Liver (tissue), 9 donors: ENCODE measurements around the gene CELF1. TPM values are rescaled to one million over a fixed set of nuclear protein-coding genes. Genes with fewer than 3 reads are reported as not detected.
"Not testable (repeated sequence)": the region's sequence is repeated elsewhere in the genome, so short reads cannot be mapped to it uniquely, and the experiment has no call there.

Experiments
- DNase-seq: peaks from one replicate; pipeline ENCODE4 v3.0.0-alpha.2; 2017; ENCODE audit warnings: low spot score
- H3K27ac ChIP-seq, 2 donors: one replicate each; pipeline ENCODE4 v1.7.0; 2013; ENCODE audit warnings: inconsistent platforms in 2 of 2, low read length in 2 of 2, control low read depth in 1 of 2, low read depth in 1 of 2, mild to moderate bottlenecking in 1 of 2
- H3K27me3 ChIP-seq, 4 donors: one replicate each; pipeline versions ENCODE4 v1.6.1 to v1.7.0; 2013; ENCODE audit warnings: low read length in 3 of 4, inconsistent platforms in 1 of 4, mild to moderate bottlenecking in 1 of 4, moderate library complexity in 1 of 4; ENCODE audit not compliant: control insufficient read depth in 4 of 4, insufficient read depth in 4 of 4
- H3K36me3 ChIP-seq, 4 donors: one replicate each; pipeline versions ENCODE4 v1.6.1 to v1.7.0; 2013; ENCODE audit warnings: low read length in 3 of 4, mild to moderate bottlenecking in 3 of 4, low read depth in 1 of 4, moderate library complexity in 1 of 4; ENCODE audit not compliant: control insufficient read depth in 4 of 4, insufficient read depth in 3 of 4
- H3K4me1 ChIP-seq, 4 donors: one replicate each; pipeline versions ENCODE4 v1.6.1 to v1.7.0; 2013; ENCODE audit warnings: low read length in 3 of 4, mild to moderate bottlenecking in 3 of 4, moderate library complexity in 1 of 4; ENCODE audit not compliant: control insufficient read depth in 4 of 4, insufficient read depth in 4 of 4
- H3K4me3 ChIP-seq, 3 donors: one replicate each; pipeline versions ENCODE4 v1.6.1 to v1.7.0; 2013; ENCODE audit warnings: low read length in 3 of 3, control low read depth in 1 of 3, low read depth in 1 of 3, mild to moderate bottlenecking in 1 of 3
- H3K9ac ChIP-seq, 2 donors: one replicate each; pipeline ENCODE4 v1.7.0; 2013; ENCODE audit warnings: low read length in 2 of 2, mild to moderate bottlenecking in 2 of 2, moderate library complexity in 2 of 2, control low read depth in 1 of 2, low read depth in 1 of 2
- H3K9me3 ChIP-seq, 4 donors: one replicate each; pipeline versions ENCODE4 v1.6.1 to v1.7.0; 2013; ENCODE audit warnings: low read length in 3 of 4; ENCODE audit not compliant: control insufficient read depth in 4 of 4
- FOXA1 ChIP-seq: IDR thresholded peaks from 2 replicates; pipeline ENCODE4 v1.6.1; 2016; ENCODE audit warnings: antibody characterized with exemption
- FOXA2 ChIP-seq: IDR thresholded peaks from 2 replicates; pipeline ENCODE4 v1.6.1; 2016; ENCODE audit warnings: antibody characterized with exemption
- GABPA ChIP-seq, 2 donors: IDR thresholded peaks in 1 of 2; conservative IDR thresholded peaks in 1 of 2; 2 replicates each; pipeline ENCODE4 v1.6.1; 2016; ENCODE audit warnings: antibody characterized with exemption in 2 of 2, mild to moderate bottlenecking in 1 of 2, moderate library complexity in 1 of 2
- HNF4A ChIP-seq, 2 donors: conservative IDR thresholded peaks; 2 replicates each; pipeline ENCODE4 v1.6.1; 2016; ENCODE audit warnings: antibody characterized with exemption in 2 of 2, mild to moderate bottlenecking in 2 of 2
- JUND ChIP-seq, 2 donors: IDR thresholded peaks; 2 replicates each; pipeline ENCODE4 v1.6.1; 2016; ENCODE audit warnings: antibody characterized with exemption in 2 of 2
- RAD21 ChIP-seq, 2 donors: IDR thresholded peaks; 2 replicates each; pipeline ENCODE4 v1.6.1; 2016; ENCODE audit warnings: antibody characterized with exemption in 2 of 2, mild to moderate bottlenecking in 2 of 2
- SP1 ChIP-seq: IDR thresholded peaks from 2 replicates; pipeline ENCODE4 v1.6.1; 2018; ENCODE audit warnings: antibody characterized with exemption, mild to moderate bottlenecking
- TAF1 ChIP-seq: conservative IDR thresholded peaks from 2 replicates; pipeline ENCODE4 v1.6.1; 2016; ENCODE audit warnings: antibody characterized with exemption, mild to moderate bottlenecking
- YY1 ChIP-seq: IDR thresholded peaks from 2 replicates; pipeline ENCODE4 v1.6.1; 2016; ENCODE audit warnings: antibody characterized with exemption, mild to moderate bottlenecking
- WGBS: extraction: QIAGEN DNeasy Blood & Tissue Kit; methylation state at CpG from one replicate; pipeline ENCODE4 v1.1.7; 2013; 5-methylcytosine and 5-hydroxymethylcytosine counted together
- polyA plus RNA-seq, 2 donors: library from polyadenylated mRNA; stranded (reverse) in 1 of 2; unstranded in 1 of 2; fragments of 200-250 nt in 1 of 2; fragments of >200 nt in 1 of 2; fragmentation: Nextera tagmentation in 1 of 2; extraction: Ambion mirVana in 1 of 2; gene quantifications; one replicate each; pipeline versions ENCODE4 v1.2.1 to v1.2.3, GENCODE V29; 2013 to 2015
- total RNA-seq, 2 donors: library from RNA; depleted of rRNA; stranded (reverse); fragments of >200 nt; gene quantifications; one replicate each; pipeline ENCODE4 v1.2.3, GENCODE V29; 2014
- TF ChIP-seq, protein P1 (sequence below): IDR thresholded peaks from 2 replicates; pipeline ENCODE4 v1.6.1; 2016; ENCODE audit warnings: antibody characterized with exemption
- TF ChIP-seq, protein P2 (sequence below): IDR thresholded peaks from 2 replicates; pipeline ENCODE4 v1.6.1; 2016; ENCODE audit warnings: antibody characterized with exemption
- TF ChIP-seq, protein P3 (sequence below): fragments of 150-350 bp; IDR thresholded peaks from 2 replicates; pipeline ENCODE4 v1.5.1; 2017; ENCODE audit warnings: improper control_type of control experiment, low read depth, low read length; ENCODE audit not compliant: missing input control
- donor health status: healthy.
- donor health status: healthy.
- donor health status: healthy.
- donor health status: healthy.
- donor health status: healthy.

The CELF1 gene
- total and polyA plus RNA-seq, 4 donors, result 23.5 to 139 (median 60.3) TPM

DNA sequence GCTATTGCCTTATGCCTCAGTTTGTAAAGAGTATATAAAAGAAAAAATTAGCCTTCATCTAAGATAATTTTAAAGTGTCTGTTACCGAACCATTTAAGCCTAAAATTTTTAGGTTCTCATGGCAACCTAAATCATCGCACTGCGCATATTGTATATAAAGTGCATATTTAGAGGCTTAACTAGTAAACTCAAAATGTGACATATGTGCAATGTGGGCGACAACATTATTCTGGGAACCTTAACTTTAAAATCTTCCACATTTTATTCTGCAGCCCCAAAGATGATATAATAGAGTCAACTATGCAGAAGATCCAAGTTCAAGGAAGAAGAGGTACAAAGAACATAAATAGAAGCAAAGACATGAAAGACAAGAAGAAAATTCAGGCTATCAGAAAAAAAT, 23.0 kb downstream of the CELF1 start (continued):
- TF ChIP-seq, protein P1, sequence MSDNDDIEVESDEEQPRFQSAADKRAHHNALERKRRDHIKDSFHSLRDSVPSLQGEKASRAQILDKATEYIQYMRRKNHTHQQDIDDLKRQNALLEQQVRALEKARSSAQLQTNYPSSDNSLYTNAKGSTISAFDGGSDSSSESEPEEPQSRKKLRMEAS, result no peak
- TF ChIP-seq TAF1 (no peak), FOXA1 (no peak), RAD21 (IDR thresholded peaks at IDR 0.05) (no peak), JUND (IDR thresholded peaks at IDR 0.05) (no peak)
- TF ChIP-seq, protein P2, sequence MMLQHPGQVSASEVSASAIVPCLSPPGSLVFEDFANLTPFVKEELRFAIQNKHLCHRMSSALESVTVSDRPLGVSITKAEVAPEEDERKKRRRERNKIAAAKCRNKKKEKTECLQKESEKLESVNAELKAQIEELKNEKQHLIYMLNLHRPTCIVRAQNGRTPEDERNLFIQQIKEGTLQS, result no peak

DNA sequence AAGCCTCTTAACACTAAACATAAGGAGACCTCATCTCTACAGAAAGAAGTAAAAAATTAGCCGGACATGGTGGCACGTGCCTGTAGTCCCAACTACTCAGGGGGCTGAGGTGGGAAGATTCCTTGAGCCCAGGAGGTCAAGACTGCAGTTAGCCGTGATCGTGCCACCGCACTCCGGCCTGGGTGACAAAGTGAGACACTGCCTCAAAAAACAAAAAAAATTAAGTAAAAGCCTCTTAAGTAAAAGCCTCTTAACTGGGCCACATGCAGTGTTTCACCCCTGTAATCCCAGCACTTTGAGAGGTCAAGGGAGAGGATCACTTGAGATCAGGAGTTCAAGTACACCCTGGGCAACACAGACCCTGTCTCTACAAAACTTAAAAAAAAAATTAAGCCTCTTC, 25.7 kb downstream of the CELF1 start:
- no peak for DNase-seq
- H3K36me3 ChIP-seq, result no peaks in the 10 kb centered on the region
- H3K4me1 ChIP-seq, result peaks cover 9 to 50% (median 32%) of the 10 kb centered on the region in 4 donors
- no peak overlapping the region for H3K27ac ChIP-seq
- no peak overlapping the region for H3K4me3 ChIP-seq
- H3K27me3 ChIP-seq, result no peaks in the 10 kb centered on the region
- no peak overlapping the region for H3K9ac ChIP-seq
- WGBS, result 94% methylated on average over 6 of the region's 6 CpGs
- H3K9me3 ChIP-seq, result no peaks in the 10 kb centered on the region
- no peak for TF ChIP-seq GABPA (IDR thresholded peaks at IDR 0.05 in 1 of 2, conservative IDR thresholded peaks at IDR 0.05 in 1 of 2)

DNA sequence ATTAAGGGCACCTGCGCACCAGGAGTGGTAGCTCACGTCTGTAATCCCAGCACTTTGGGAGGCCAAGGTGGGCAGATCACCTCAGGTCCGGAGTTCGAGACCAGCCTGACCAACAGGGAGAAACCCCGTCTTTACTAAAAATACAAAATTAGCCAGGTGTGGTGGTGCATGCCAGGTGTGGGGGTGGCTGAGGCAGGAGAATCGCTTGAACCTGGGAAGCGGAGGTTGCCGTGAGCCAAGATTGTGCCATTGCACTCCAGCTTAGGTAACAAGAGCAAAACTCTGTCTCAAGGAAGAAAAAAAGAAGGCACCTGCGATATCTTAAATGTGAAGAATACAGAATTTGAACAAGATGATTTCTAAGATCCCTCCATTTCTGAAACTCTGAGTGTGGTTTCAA, 26.9 kb downstream of the CELF1 start:
- H3K4me3 ChIP-seq, H3K9ac ChIP-seq, H3K27ac ChIP-seq, DNase-seq, H3K36me3 ChIP-seq, H3K9me3 ChIP-seq, H3K27me3 ChIP-seq: not testable (repeated sequence)
- WGBS, result 71% methylated on average over 9 of the region's 9 CpGs
- H3K4me1 ChIP-seq, result peaks cover 6 to 51% (median 30%) of the 10 kb centered on the region in 4 donors

DNA sequence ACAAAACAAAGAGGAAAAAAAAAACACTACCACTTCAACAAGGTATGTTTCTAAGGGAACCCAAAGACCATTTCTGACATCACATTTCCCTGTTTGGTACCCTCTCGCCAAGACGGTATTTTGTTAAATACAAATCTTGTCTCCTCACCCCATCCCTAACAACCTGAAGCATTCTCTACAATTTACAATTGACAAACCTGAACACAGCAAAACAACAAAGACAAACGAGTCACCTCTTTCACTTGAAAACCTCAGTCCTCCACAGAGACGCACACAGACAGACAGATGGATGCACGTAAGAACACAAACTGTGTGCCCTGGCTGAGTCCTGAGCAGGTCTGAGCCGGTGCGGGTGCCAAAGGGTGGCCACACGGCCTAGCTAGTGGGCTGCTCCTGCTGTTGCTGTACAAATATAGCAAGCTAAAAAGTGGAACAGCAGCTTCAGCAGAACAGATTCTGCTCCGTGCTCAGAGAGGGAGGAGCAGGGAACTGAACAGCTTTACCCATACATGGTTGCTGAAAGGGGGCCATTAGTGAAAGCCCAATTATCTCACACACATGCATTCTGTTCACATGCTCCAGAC, 28.5 kb downstream of the CELF1 start:
- 40% methylated on average over 9 of the region's 9 CpGs for WGBS
- no peak overlapping the region for H3K4me3 ChIP-seq
- peaks cover 5 to 51% (median 31%) of the 10 kb centered on the region in 4 donors for H3K4me1 ChIP-seq
- H3K9me3 ChIP-seq, result no peaks in the 10 kb centered on the region
- H3K27me3 ChIP-seq, result no peaks in the 10 kb centered on the region
- no peak for DNase-seq
- TF ChIP-seq FOXA2, result no peak
- TF ChIP-seq YY1, result no peak
- TF ChIP-seq SP1, result no peak
- TF ChIP-seq FOXA1, result no peak
- TF ChIP-seq, protein P3, sequence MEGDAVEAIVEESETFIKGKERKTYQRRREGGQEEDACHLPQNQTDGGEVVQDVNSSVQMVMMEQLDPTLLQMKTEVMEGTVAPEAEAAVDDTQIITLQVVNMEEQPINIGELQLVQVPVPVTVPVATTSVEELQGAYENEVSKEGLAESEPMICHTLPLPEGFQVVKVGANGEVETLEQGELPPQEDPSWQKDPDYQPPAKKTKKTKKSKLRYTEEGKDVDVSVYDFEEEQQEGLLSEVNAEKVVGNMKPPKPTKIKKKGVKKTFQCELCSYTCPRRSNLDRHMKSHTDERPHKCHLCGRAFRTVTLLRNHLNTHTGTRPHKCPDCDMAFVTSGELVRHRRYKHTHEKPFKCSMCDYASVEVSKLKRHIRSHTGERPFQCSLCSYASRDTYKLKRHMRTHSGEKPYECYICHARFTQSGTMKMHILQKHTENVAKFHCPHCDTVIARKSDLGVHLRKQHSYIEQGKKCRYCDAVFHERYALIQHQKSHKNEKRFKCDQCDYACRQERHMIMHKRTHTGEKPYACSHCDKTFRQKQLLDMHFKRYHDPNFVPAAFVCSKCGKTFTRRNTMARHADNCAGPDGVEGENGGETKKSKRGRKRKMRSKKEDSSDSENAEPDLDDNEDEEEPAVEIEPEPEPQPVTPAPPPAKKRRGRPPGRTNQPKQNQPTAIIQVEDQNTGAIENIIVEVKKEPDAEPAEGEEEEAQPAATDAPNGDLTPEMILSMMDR, result no peak
- TF ChIP-seq JUND (IDR thresholded peaks at IDR 0.05), result no peak
- no peak for TF ChIP-seq HNF4A (conservative IDR thresholded peaks at IDR 0.05)
- H3K9ac ChIP-seq, result peak overlapping the region in 1 of 2 donors; percentile 42
- no peaks in the 10 kb centered on the region for H3K36me3 ChIP-seq
- H3K27ac ChIP-seq, result peak overlapping the region; percentile 58 to 64
